NCI-H446 treated with DMSO at 0.1 percent for 48 hours (cell line): ENCODE measurements around the gene FAM200C.

Experiments used
- DNase-seq: peaks from one replicate; lab custom pipeline; 2025; lab: John Stamatoyannopoulos, UW

Gene FAM200C

DNA sequence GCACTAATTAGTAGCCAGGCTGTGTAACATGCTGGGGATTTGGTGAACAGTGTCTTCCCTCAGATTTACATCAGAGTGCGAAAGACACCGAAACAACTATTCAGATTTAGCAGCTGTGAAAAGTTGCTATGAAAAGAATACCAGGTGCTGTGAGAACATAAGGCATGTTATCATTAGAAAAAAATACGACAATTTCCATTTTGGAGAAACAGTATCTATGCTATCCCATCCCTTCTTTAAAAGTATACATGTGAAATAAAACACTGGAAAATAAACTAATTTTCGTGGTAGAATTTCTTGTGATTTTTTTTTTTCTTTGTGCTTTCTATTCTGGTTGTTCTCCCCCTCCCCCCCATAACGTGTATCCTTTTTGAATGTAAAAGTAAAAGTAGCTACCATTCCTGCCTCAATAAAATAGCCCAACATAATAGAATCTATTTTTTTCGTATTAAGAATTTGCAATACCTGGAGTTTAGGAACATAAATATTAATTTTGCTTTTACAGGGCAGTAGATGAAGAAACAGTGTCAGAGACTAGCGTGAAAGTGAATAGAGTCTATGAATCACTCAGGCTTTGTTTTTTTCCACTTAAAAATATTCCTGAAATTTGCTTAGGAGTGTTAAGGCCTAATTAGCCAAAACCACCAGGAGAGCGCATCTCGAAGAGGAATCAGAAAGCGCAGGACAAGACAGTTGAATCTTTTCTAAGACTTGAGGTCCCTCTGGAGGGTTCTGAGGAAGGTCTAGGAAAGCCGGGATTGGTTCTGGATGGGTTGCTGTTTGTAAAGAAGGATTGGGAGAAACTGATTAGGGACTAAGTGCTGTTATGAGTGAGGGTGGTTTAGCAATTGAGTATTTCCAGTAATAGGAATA, 19.8 kb upstream of the FAM200C start:
- DNase-seq: no peak

DNA sequence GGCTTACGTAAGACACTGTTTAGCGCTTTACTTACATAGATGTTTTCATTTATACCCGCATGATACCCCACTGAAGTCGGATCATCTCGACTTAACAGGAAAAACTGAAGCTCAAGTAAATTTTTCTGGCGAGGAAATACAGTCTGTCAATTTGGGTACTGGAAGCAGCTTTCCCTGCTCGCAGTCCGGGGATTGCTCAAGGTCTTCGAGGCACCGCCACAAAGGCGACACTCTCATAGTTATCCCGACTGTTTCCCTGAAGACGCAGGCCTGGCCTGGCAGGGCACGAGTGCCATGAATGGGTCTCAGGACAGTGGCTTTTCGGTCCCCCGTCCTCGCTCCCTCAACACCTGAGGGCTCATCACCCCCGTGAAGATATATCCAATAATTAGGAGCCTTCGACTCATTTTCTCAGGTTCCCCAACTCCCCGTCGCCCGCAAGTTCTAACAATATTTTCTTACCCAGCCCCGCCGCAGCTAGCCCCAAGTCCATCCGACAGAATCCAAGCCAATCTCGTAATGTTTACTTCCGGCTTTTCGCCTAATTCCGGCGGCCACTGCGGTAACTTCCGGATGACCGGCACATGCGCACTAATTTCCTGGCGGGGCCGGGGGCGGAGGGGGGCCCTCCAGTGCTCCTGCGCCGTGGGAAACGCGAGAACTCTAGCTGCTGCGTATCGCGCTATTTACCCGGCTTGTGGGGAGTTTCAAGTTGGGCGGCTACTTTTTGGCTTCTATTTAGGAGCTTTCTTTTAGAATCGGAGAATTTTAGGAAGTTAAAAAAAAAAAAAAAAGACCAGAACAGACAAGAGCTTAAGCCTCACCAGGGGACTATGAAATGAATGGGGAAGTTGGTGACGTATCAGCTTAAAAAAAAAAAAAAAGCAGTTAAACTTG, 19.0 kb upstream of the FAM200C start, which contains the start of gene SLU7:
Gene SLU7, minus strand, starts transcription at position 521 of the 897 bp plus-strand sequence. CDS start 3,787 bp downstream, outside the sequence.
- peak; percentile 89 for DNase-seq

DNA sequence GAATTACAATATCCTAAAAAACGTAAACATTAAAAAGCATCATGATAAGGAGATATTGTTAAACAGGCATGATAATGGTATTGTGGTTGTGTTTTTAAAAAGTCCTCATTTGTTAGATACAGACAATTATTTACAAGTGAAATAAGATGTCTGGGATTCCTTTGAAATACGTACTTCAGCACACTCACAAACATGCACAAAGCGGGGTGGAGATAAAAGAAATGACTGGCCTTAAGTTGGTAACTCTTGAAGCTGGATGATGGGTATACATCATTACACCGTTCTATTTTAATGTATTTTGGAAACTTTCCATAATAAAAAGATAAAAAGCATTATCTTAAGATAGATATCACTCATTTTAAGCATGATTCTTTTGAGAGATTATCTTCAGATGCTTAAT, 1.0 kb downstream of the FAM200C start:
- DNase-seq: no peak

DNA sequence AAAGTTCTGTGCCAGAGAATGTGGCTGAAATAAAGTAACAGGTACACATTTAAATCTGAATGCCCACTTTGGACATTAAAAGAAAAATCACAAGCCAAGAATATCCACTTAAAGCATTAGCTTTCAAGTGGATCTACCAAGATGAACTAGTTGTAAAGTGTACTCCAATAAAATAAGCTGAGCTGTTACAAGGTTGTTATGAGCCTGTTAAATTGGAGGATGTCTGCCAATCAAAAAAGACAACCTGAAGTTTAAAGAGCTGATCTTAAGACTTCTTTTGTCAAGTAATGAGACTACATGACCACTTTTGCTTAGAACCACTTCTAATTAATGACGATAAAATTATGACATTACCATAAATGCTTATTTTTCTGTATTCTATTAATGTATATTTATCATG, 2.4 kb downstream of the FAM200C start:
- no peak for DNase-seq

DNA sequence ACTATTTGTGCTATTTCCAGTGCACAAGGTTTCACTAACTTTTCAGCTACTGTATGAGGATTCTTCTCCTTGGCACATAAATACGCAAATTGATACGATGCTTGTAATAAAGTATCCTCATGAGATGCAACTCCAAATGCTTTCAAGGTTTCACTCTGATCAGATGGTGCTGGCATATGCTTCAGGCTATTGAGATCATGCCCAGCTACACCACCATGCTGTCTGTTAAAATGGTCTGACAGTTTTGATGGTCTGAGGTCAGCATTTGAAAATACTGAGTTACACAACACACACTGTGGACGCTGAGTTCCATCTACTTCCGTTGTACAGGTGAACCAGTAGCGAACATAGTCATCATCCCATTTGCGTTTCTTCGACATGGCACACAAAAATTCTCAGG, 4.7 kb downstream of the FAM200C start:
- no peak for DNase-seq

DNA sequence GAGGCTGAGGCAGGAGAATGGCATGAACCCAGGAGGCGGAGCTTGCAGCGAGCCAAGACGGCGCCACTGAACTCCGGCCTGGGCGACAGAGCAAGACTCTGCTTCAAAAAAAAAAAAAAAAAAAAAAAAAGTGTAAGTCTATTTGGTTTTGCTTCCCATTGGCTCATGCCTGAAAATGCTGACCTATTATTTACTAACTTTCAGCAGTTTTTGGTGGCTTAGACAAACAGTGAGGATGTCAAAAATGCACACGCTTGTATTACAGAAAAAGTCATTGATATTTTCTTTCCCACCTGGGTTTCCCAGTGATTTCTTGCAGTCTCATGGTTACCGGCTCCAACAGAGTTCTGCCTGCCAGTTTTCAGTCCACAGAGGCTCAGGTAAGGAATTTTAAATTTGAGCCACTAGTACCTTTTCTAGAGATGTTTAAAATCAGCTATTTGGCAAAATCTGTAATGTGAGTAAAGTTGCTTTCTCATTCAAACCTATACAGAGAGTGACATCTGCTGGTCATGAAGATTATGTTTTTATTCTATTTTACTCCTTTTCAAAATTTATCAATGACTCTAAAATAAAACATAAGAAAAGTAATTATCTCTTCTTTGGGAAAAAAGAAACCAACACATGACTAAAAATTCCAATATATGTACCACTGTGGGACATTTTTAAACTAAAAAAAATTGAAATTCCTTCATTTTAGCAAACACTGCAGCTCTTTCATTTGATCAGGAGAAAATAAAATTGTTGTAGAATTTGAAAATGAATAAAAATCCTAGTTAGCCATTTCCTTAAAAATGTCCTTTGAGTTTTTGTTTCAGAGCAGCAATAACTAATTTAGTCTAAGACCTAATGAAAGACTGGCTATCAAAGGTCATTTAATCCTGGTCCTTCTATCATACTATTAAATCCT, 8.8 kb downstream of the FAM200C start:
- DNase-seq: no peak

DNA sequence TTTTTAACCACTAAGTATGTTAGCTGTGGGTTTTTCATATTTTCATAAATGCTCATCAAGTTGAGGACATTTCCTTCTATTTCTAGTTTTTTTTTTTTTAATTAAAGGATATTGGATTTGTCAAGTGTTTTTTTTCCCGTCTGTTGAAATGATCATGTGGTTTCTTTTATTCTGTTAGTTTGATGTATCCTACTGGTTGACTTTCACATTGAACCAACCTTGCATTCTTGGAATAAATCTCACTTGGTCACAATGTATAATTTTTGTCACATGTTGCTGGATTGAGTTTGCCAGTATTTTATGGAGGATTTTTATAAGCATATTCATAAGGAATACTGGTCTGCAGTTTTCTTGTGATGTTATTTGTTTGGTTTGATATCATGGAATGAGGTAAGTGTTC, 12.4 kb downstream of the FAM200C start:
- DNase-seq: no peak

DNA sequence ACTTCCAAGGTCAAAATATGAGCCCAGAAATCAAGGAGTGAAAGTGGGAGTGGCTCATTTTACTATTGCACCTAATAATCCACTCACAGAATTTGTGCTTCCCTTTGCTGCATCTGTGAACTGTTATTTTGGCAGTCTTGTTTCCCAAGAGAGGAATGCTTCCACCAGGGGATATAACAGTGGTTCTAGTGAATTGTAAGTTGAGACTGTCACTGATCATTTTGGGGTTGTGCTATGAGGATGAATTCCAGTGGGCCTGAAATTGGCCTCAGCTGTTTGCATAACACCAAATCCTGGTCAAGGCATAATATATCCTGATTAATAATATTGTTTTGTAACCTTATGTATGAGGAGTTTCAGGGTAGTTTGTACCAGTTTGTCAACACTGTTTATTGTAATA, 14.4 kb downstream of the FAM200C start:
- DNase-seq: no peak

DNA sequence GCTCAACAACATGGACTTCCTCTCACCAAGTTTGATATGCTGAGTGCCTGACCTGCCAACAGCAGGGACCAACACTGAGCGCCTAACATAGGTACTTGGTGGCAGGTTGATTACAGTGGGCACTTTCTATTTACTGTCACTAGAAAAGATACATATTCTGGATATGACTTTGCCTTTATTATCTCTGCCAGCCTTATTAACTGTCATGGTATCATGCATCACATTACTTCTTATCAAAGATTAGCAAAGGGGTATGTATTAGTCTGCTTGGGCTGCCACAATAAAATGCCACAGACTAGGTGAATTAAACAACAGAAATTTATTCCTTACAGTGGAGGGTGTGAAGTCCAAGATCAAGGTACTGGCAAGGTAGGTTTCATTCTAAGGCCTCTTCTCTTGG, 15.2 kb downstream of the FAM200C start:
- no peak for DNase-seq

DNA sequence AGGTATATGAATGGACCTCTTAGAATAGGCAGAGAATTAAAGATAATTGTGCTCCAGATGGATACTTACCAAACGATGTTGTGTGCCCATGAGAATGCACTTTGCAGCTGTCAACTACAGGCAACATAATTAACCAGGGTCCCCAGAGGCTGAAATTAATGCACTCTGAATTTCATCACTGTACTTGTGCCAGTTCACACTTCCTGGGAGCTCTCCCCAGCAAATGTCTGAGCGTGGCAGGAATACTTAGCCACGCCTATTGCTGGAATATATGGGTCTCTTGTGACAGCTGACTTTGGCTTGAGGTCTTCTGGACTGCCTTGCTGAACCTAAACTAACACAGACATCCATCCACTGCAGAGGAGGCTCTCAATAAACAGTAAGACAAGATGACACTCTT, 17.5 kb downstream of the FAM200C start:
- no peak for DNase-seq

DNA sequence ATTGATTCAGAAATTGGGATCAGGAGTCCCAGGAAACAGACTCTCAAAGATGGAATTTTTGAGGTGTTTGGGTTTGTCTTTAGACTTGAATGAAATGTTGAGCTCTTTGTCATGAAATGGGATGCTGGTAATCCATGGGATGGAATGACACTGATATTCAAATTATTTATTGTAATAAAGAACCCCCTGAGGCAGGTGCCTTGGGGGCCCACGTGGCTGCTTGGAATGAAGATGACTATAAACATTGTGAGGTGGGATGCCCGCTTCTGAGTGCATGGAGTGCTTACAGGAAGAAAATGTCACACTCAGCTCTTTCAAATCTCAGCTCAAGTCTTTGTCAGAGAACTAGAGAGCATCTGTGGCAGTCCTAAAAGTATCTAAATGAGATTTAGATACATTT, 19.8 kb downstream of the FAM200C start:
- no peak for DNase-seq

DNA sequence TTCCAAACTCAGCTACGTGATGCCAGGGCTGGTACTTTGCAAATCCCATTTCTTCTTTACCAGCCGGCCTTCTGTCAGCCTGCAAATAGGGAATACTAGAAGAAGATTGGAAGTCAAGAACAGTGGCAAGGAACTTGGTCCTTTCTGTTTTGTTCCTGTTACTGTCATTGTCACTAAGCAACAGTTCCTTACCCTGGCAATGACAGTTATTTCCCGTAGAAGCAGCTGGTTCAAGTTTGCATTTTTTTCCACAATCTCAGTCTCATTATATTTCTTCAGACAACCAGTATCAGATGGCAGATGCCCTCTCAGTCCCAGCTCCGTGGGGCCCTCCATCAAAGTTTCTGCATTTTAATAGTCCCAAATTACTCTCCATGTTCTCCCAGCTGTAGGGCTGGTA, 20.3 kb downstream of the FAM200C start:
- no peak for DNase-seq

DNA sequence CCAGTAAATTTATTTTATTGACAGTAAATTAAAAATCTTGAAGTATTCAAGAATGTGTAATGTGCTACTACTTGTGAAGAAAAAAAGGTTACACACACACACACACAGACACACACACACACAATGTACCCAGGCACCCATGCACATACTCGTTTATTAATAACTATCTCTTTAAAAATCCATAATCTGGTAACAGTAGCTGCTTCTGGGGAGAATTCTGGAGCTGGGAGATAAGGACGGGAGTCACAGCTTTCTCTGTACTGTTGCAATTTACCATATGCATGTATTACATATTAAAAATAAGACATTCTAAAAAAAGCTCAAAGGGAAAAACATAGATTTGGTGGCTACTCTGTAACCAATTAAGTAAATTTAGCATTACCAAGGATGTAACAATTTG, 21.5 kb downstream of the FAM200C start:
- no peak for DNase-seq

DNA sequence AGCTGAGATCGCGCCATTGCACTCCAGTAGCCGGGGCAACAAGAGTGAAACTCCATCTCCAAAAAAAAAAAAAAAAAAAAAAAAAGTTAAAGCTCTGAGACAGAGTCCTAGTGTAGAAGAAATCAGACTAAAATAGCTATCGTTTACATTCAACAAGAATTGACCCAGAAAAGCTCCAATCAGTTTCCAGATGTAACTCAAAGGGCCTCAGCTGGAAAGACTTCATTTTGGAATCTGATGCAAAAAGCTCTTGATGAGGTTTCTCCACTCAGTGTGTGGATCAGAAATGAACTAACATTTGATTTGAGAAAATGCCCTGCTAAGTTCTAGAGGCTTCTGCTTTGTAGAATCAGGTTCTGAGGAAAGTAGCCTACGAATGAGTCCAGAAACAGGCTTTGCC, 22.2 kb downstream of the FAM200C start:
- DNase-seq: no peak

DNA sequence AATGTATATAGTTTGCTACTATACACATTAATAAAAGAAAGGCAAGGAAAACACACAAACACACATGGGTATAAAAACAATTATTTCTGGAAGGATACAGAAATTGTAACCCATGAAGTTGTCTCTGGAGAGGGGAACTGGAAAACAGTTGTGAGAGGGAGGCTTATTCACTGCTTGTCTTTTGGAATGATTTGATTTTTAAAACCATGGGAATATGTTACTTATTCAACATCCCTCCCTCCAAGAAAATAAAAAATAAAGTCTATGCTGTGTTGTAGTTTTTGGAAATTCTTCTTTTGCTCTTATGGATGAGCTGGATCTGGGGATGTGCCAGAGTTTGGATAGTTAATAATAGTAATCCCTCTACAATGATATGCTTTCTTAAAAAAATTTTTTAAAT, 23.4 kb downstream of the FAM200C start:
- no peak for DNase-seq

DNA sequence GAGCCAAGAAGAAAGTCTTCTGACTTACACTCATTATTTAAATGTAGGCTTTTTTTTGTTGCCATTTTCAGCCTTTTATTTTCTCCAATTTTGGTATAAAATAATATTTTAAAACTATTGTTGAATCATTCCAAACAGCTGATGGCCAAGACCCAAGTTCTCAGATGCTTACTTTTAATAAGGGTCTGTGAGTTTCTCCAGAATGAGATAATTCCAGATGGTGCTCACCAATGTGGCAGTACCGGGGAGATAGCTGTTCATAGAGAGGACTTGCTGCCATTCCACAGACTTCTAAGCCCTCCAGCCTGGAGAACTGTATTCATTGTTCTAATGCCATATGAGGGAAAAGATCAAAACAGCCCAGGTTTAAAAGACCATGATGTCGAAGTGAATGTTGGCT, 24.2 kb downstream of the FAM200C start:
- no peak for DNase-seq

DNA sequence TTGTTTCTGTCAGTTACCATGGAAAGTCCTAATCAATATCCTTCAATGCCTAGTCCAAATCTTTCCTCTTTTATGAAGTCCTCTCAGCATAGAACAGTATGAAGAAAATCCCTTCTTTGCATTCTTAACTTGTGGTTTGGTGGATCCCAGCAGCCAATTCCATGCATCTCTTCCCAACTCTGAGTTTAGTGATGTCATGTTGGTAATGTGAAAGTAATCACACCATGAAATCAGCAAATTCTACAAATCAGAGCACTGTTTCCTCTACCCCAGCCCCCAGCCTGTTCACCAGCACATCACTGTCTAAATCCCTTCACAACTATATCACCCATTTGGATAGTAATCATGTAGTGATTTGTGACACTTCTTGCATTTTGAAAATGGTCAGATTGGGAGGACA, 24.7 kb downstream of the FAM200C start:
- DNase-seq: no peak

DNA sequence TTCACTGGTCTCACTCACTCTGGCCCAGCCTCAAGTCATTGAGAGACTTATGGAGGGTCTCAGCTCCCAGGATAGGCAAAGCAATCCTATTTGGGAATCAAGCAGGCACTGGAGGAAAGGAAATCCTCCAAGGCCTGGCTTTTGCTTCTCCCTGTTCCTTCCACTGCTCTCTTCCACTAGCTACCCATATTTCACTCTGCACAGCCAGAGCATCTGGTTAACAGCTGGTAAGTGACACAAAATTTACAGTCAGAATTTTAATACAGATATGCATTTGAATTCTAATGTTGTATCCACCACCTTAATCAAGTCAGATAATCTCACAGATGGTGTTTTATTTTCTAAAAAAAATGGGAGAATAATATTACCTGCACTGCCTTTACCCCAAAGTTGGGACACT, 28.6 kb downstream of the FAM200C start:
- no peak for DNase-seq

DNA sequence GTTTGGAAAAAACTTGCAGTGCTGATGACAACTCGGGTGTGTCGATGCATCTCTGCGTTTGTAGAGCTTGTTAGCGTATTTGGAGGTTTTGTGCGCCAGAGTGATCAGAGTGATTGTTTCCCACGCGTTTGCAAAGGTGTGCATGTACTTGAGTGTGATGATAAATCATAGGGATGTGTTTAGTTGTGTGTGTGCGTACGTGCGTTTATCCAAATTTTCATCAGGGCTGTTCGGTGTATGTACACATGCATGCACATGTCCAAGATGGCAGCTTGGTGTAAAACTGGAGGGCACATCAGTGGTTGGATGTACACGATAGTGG, 29.2 kb downstream of the FAM200C start:
- DNase-seq: no peak

DNA sequence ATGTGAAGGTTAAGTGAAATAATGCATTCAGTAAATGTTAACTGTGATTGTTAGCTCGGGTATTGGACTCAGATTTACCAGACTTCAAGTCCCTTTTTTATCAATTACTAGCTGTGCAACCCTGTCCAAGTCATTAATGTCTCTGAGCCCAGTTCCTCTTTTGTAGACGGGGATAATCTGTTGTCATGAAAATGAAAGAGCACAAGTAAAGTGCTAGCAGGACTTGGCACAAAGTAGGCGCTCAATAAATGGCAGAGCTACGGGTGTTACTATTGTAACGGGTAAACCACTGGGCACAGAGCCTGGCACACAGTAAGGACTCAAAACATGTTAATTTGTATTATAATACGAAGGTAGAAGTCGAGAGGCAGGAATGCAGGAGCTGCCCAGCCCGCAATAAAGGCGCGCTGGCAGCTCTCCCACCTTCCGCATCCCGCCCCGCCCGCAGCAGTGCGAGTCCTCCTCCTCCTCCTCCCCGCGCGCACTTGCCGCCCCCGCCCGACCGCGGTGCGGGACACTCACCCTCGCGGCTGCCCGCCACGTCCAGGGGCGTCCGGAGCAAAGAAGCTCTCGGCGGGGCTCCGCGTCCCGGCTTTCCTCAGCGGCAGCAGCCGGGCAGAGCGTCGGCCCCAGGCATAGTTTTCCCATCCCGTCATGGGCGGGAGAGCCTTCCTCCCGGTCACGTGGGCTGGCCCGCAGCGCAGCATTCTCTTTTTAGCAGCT, 29.7 kb downstream of the FAM200C start, which contains the start of gene C1QTNF2:
Gene C1QTNF2, minus strand, starts transcription at position 637 of the 723 bp plus-strand sequence. CDS start 15,615 bp downstream, outside the sequence.
- DNase-seq: no peak

DNA sequence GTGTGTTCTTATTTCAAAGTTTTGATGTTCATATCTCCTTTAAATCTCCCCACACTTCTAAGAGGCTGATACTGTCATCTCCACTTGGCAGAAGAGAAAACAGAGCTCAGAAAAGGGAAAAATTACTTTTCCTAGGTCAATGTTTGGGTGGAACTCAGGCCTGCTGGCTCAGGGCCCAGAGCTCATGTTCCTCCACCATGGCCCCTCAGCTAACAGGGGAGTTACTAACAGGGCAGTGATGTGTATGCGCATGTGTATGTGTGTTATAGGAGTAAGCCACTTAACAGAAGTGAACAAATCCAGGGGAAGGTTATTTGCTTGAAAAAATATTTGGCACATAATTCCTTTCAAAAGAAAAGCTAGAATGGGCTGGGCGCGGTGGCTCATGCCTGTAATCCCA, 32.0 kb downstream of the FAM200C start:
- no peak for DNase-seq
